Activated CD8-positive, alpha-beta T cell treated with anti-CD3 and anti-CD28 coated beads, Interleukin-2, amount 10 ng/mL, durations not matched to agents 7 days and 5 days (primary cell): Measurements from ENCODE around the gene PDPK1. TPM values are rescaled to one million over a fixed set of nuclear protein-coding genes. Genes with fewer than 3 reads are reported as not detected.
"Not testable (repeated sequence)": the region's sequence is repeated elsewhere in the genome, so short reads cannot be mapped to it uniquely, and the experiment has no call there.

Experiments used
- ATAC-seq: fragments of 150-1000 bp; cut with Tn5 transposase; one replicate; pipeline ENCODE4 v1.10.0; 2021; ENCODE audit warnings: moderate library complexity
- CTCF ChIA-PET: fragments of 350-600 bp; sonication (Branson Sonifier 250); formaldehyde crosslinking; loops from one replicate; lab custom pipeline; 2021; ENCODE audit warnings: antibody characterized with exemption; lab: Charles Lee
- POLR2A ChIA-PET: fragments of 350-600 bp; sonication (Branson Sonifier 250); formaldehyde crosslinking; loops from one replicate; lab custom pipeline; 2021; ENCODE audit warnings: antibody characterized with exemption; lab: Charles Lee
- DNase-seq: peaks from one replicate; pipeline ENCODE4 v3.0.0-alpha.2; 2020
- H3K27ac Mint-ChIP-seq: one replicate; pipeline ENCODE4 v1.8.0; 2021; ENCODE audit warnings: mild to moderate bottlenecking, mixed read lengths
- H3K27me3 Mint-ChIP-seq: one replicate; pipeline ENCODE4 v1.8.0; 2021; ENCODE audit warnings: low read depth, mixed read lengths
- H3K36me3 Mint-ChIP-seq: one replicate; pipeline ENCODE4 v1.8.0; 2021; ENCODE audit warnings: low read depth, mixed read lengths
- H3K4me1 Mint-ChIP-seq: one replicate; pipeline ENCODE4 v1.8.0; 2021; ENCODE audit warnings: low read depth, mixed read lengths
- H3K4me3 Mint-ChIP-seq: one replicate; pipeline ENCODE4 v1.8.0; 2021; ENCODE audit warnings: mild to moderate bottlenecking, mixed read lengths
- H3K9me3 Mint-ChIP-seq: one replicate; pipeline ENCODE4 v1.8.0; 2022; ENCODE audit warnings: mixed read lengths; ENCODE audit not compliant: insufficient read depth
- total RNA-seq, 2 experiments: library from RNA; stranded (reverse); gene quantifications; one replicate each; pipeline ENCODE4 v1.2.3, GENCODE V29; 2021

The PDPK1 gene
- total RNA-seq, 2 experiments from 2014 or later: 41.2 to 49.6 TPM

DNA sequence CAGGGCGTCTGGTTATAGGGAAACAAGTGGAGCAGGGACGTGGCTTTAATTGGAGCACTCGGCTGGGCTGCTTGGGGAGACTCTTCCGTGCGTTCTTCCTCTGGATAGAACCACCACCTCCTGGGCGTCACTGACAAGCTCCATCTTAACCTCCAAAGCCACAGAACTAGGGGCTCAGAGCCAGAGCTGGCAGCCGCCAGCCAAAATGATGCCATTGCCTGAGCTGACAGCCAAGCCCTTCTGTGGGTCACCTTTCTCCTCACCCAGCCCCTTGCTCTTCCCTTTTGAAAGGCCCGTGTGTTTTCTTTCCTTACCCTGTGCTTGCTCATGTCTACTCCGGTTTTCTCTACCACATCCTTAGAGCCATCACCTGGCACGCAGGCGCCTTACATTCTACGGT, 62.0 kb downstream of the PDPK1 start:
- H3K4me3 Mint-ChIP-seq, H3K27ac Mint-ChIP-seq, CTCF ChIA-PET, H3K27me3 Mint-ChIP-seq, H3K36me3 Mint-ChIP-seq, ATAC-seq, H3K4me1 Mint-ChIP-seq, H3K9me3 Mint-ChIP-seq, DNase-seq, POLR2A ChIA-PET: not testable (repeated sequence)

DNA sequence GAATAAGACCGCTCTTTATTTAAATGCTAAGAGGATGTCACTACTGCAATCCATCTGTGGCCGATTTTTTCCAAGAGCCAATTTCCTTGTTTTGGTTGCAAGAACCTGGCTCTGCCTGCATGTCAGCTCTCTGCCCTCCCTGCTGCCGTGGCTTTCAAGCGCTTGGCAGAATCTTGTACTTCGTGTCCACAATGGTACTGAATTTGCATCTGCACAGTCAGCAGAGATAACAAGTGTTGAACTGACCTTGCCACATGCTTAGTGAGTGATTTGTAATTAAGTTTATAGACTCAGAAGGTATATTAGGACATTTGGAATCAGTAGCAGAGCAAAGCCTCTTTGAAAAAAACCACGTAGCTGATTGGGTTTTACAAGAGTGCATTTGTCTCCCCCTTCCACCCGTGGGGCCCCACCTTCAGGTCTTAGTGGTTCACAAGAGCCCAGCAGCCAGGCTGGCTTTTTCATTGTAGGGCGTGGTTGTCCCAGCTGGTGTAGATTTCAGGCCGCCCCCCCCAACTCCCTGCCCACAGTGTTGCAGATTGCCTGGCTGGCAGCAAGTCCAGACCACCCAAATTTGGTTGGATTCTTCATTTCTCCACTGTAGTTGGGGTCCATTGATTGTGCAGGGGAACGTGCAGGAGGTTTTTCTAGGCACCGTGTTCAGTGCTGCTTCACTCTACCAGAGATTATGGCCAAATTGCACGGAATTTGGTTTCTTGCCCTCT, 63.6 kb downstream of the PDPK1 start:
- H3K27ac Mint-ChIP-seq, CTCF ChIA-PET, H3K9me3 Mint-ChIP-seq, H3K27me3 Mint-ChIP-seq, ATAC-seq, POLR2A ChIA-PET, H3K4me3 Mint-ChIP-seq, DNase-seq, H3K36me3 Mint-ChIP-seq: not testable (repeated sequence)
- H3K4me1 Mint-ChIP-seq: peaks cover 11% of the 10 kb centered on the region

DNA sequence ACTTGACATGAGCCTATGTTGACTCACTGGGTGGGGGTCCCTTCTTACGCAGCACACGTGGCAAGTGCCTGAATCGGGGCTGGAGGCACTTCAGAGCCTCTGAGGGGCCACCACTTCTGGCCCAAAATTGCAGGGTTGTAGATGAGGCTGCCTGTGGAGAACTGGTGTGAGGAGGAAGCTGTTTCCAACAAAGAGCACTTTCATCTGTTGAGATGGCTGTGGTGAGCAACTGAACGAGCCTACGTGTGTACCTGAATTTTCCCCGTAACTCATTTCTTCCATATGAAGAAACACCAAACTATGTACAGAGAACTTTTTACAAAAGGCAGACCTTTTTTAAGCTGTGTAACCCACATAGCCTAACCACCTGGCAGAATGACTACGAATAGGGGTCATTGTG, 64.4 kb downstream of the PDPK1 start:
- H3K4me1 Mint-ChIP-seq: peaks cover 12% of the 10 kb centered on the region
- POLR2A ChIA-PET: not testable (repeated sequence)

GRCh38 chr16:2603165-2604015, 65.6 kb downstream of the PDPK1 start:
- DNase-seq (peak; percentile 86), ATAC-seq (peak; percentile 67)
- Mint-ChIP-seq H3K4me1 (peaks cover 21% of the 10 kb centered on the region), H3K9me3 (no peaks in the 10 kb centered on the region), H3K27me3 (no peaks in the 10 kb centered on the region), H3K36me3 (peaks cover 7% of the 10 kb centered on the region), H3K27ac (peak overlapping the region; percentile 90), H3K4me3 (peak overlapping the region; percentile 97)
- ChIA-PET POLR2A (interaction anchor here (0.6 kb wide), 1 partner anchor 12 kb away, joined by 6 read pairs; no protein-coding TSS in a partner anchor), CTCF (no interaction called here)

More for the DNA sequence above, 64.4 kb downstream of the PDPK1 start:
- DNase-seq, H3K27me3 Mint-ChIP-seq, H3K36me3 Mint-ChIP-seq, H3K27ac Mint-ChIP-seq, H3K9me3 Mint-ChIP-seq, ATAC-seq, H3K4me3 Mint-ChIP-seq: not testable (repeated sequence)
- CTCF ChIA-PET: interaction anchor here (0.9 kb wide), 1 partner anchor 10 kb away, joined by 3 read pairs; no protein-coding TSS in a partner anchor

GRCh38 chr16:2604016-2604369, 66.2 kb downstream of the PDPK1 start:
- CTCF ChIA-PET, DNase-seq, POLR2A ChIA-PET, H3K9me3 Mint-ChIP-seq, H3K36me3 Mint-ChIP-seq, H3K27me3 Mint-ChIP-seq: not testable (repeated sequence)
- Mint-ChIP-seq H3K4me1 (peaks cover 21% of the 10 kb centered on the region), H3K27ac (peak overlapping the region; percentile 90), H3K4me3 (peak overlapping the region; percentile 97)
- ATAC-seq: peak; percentile 38

GRCh38 chr16:2606820-2607219, 69.0 kb downstream of the PDPK1 start:
- ATAC-seq: peak; percentile 17

DNA sequence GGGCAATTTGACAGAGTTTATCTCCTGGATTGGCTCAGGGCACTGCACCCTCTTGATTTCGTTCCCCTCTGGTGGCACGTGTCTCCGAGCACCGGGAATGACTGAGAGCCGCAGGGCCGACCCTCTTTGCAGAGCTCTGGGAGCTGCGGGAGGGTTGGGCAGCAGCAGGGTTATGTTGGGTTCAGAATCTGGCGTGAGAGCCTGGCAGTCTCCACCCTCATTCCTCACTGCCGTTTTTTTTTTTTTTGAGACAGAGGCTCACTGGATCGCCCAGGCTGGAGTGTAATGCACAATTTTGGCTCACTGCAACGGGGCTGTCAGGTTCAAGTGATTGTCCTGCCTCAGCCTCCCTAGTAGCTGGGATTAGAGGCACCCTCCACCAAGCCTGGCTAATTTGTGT, 71.5 kb downstream of the PDPK1 start:
- POLR2A ChIA-PET, ATAC-seq, CTCF ChIA-PET, H3K27me3 Mint-ChIP-seq, H3K4me3 Mint-ChIP-seq, H3K9me3 Mint-ChIP-seq, DNase-seq, H3K27ac Mint-ChIP-seq: not testable (repeated sequence)
- Mint-ChIP-seq H3K4me1 (peaks cover 19% of the 10 kb centered on the region), H3K36me3 (peaks cover 16% of the 10 kb centered on the region)

More at GRCh38 chr16:2606820-2607219, 69.0 kb downstream of the PDPK1 start:
- H3K27ac Mint-ChIP-seq, H3K4me3 Mint-ChIP-seq, CTCF ChIA-PET, H3K27me3 Mint-ChIP-seq, POLR2A ChIA-PET, H3K9me3 Mint-ChIP-seq, DNase-seq: not testable (repeated sequence)
- H3K36me3 Mint-ChIP-seq: peaks cover 19% of the 10 kb centered on the region
- H3K4me1 Mint-ChIP-seq: peaks cover 21% of the 10 kb centered on the region

GRCh38 chr16:2609827-2610470, 72.1 kb downstream of the PDPK1 start:
- ATAC-seq (no peak), DNase-seq (no peak)
- Mint-ChIP-seq H3K27ac (peak overlapping the region; percentile 18), H3K36me3 (peaks cover 20% of the 10 kb centered on the region), H3K4me3 (no peak overlapping the region), H3K4me1 (peaks cover 19% of the 10 kb centered on the region), H3K27me3 (no peaks in the 10 kb centered on the region), H3K9me3 (no peaks in the 10 kb centered on the region)
- CTCF ChIA-PET: no interaction called here
- POLR2A ChIA-PET: no interaction called here

DNA sequence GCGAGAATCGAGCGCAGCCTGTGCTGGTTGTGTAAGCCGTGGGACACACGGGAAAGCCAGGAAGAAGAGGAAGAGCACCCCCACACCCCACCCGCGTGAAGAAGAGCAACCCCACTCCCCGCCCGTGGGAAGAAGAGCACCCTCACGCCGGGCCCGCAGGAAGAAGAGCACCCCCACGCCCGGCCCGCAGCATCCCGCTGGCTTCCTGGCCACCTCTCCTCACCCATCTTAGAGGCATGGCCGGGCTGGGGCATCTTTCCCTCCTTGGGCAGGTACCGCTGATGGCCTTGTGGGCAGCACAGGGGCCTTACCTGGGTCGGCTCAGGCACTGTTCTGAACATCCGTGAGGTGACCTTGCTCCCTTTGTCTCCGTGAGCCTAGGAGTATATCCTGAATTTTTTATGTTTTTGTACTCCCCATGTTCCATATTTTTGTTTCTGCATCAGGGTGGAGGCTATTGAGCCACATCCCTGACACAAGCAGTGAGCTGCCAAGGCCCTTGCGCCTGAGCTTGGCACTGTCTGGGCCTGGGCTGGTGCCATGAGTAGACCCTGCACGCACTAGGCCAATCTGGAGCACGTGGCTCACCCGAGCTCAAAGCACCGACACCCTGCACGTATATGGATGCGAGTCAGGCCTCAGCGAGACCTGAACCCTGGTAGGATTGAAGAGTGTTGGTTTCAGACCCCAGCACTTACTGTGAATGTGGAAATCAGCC, 73.1 kb downstream of the PDPK1 start:
- ATAC-seq (no peak), DNase-seq (no peak)
- Mint-ChIP-seq H3K27me3 (no peaks in the 10 kb centered on the region), H3K36me3 (peaks cover 23% of the 10 kb centered on the region), H3K9me3 (no peaks in the 10 kb centered on the region), H3K4me1 (peaks cover 11% of the 10 kb centered on the region), H3K4me3 (no peak overlapping the region), H3K27ac (peak overlapping the region; percentile 36)
- POLR2A ChIA-PET: no interaction called here
- CTCF ChIA-PET: no interaction called here

DNA sequence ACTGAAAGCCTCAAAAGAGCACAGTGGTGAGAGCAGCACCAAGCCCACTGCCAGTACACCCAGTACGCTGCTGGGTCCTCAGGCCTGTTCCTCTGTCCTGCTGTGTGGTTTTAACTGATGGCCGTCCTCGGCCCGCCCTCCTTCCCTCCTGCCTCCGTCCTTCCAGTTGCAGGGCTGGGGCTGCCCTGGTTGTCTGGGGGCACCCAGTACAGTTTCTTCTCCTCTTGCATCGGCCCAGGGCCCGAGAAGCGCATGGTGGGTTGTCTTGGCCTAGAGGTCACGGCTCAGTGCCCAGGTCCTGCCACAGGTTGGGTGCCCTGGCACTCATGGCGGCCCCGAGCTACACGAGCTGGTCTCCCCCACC, 73.7 kb downstream of the PDPK1 start:
- ATAC-seq (no peak), DNase-seq (no peak)
- Mint-ChIP-seq H3K4me3 (no peak overlapping the region), H3K9me3 (no peaks in the 10 kb centered on the region), H3K27ac (no peak overlapping the region), H3K27me3 (no peaks in the 10 kb centered on the region), H3K4me1 (peaks cover 10% of the 10 kb centered on the region), H3K36me3 (peaks cover 23% of the 10 kb centered on the region)
- POLR2A ChIA-PET: no interaction called here
- CTCF ChIA-PET: no interaction called here

- peaks cover 23% of the 10 kb centered on the region for H3K36me3 Mint-ChIP-seq
- H3K9me3 Mint-ChIP-seq, H3K4me3 Mint-ChIP-seq, CTCF ChIA-PET, H3K27ac Mint-ChIP-seq, H3K27me3 Mint-ChIP-seq, POLR2A ChIA-PET, ATAC-seq, DNase-seq, H3K4me1 Mint-ChIP-seq: not testable (repeated sequence)
Measured at GRCh38 chr16:2611877-2612276, 74.1 kb downstream of the PDPK1 start.
